Nephron (organoid): Measurements from ENCODE around the gene ISM2.

Experiments
- H3K27ac Mint-ChIP-seq, 3 experiments: 2 replicates each; pipeline ENCODE4 v1.8.0; 2020; ENCODE audit warnings: mixed read lengths in 3 of 3, mild to moderate bottlenecking in 2 of 3, moderate library complexity in 1 of 3
- H3K27me3 Mint-ChIP-seq: 2 replicates; pipeline ENCODE4 v1.8.0; 2021; ENCODE audit warnings: low read depth, mild to moderate bottlenecking, moderate library complexity, mixed read lengths
- H3K36me3 Mint-ChIP-seq: 2 replicates; pipeline ENCODE4 v1.8.0; 2020; ENCODE audit warnings: low read depth, mixed read lengths
- H3K4me1 Mint-ChIP-seq: 2 replicates; pipeline ENCODE4 v1.8.0; 2020; ENCODE audit warnings: mixed read lengths
- H3K4me3 Mint-ChIP-seq, 3 experiments: 2 replicates each; pipeline ENCODE4 v1.8.0; 2020; ENCODE audit warnings: mild to moderate bottlenecking in 3 of 3, mixed read lengths in 3 of 3, moderate library complexity in 2 of 3
- H3K9me3 Mint-ChIP-seq: 2 replicates; pipeline ENCODE4 v1.8.0; 2020; ENCODE audit warnings: mixed read lengths
- CTCF ChIP-seq, 3 experiments: fragments of 200-600 bp; sonication (generic); IDR thresholded peaks; one replicate each; pipeline ENCODE4 v1.5.0; 2021; ENCODE audit warnings: antibody characterized with exemption in 3 of 3; ENCODE audit not compliant: unreplicated experiment in 3 of 3

Gene ISM2

GRCh38 chr14:77469539-77469938, 29.1 kb downstream of the ISM2 start:
- Mint-ChIP-seq H3K4me3 (no peak overlapping the region), H3K4me1 (no peaks in the 10 kb centered on the region), H3K27ac (peak overlapping the region in 1 of 3 experiments; percentile 30), H3K9me3 (no peaks in the 10 kb centered on the region), H3K27me3 (peaks cover 16% of the 10 kb centered on the region), H3K36me3 (peaks cover 39% of the 10 kb centered on the region)
- TF ChIP-seq CTCF (IDR thresholded peaks at IDR 0.05; ENCODE audit: unreplicated experiment in 3 of 3), result no peak

- Mint-ChIP-seq H3K4me1 (no peaks in the 10 kb centered on the region), H3K27ac (no peak overlapping the region), H3K27me3 (peaks cover 11% of the 10 kb centered on the region), H3K4me3 (no peak overlapping the region), H3K9me3 (no peaks in the 10 kb centered on the region), H3K36me3 (peaks cover 42% of the 10 kb centered on the region)
- no peak for TF ChIP-seq CTCF (IDR thresholded peaks at IDR 0.05; ENCODE audit: unreplicated experiment in 3 of 3)
These were observed 29.5 kb downstream of the ISM2 start for GRCh38 chr14:77469067-77469505.

- Mint-ChIP-seq H3K36me3 (peaks cover 52% of the 10 kb centered on the region), H3K4me1 (no peaks in the 10 kb centered on the region), H3K27ac (no peak overlapping the region), H3K9me3 (no peaks in the 10 kb centered on the region), H3K27me3 (peaks cover 7% of the 10 kb centered on the region), H3K4me3 (no peak overlapping the region)
- TF ChIP-seq CTCF (IDR thresholded peaks at IDR 0.05; ENCODE audit: unreplicated experiment in 3 of 3), result no peak
These were observed 30.8 kb downstream of the ISM2 start for GRCh38 chr14:77467801-77468200.

- H3K27ac Mint-ChIP-seq, result peak overlapping the region; percentile 79 to 99 (median 98)
- peak overlapping the region; percentile 99 to 100 (median 100) for H3K4me3 Mint-ChIP-seq
- H3K36me3 Mint-ChIP-seq, result peaks cover 41% of the 10 kb centered on the region
- peaks cover 18% of the 10 kb centered on the region for H3K4me1 Mint-ChIP-seq
- no peaks in the 10 kb centered on the region for H3K9me3 Mint-ChIP-seq
- peak; percentile 59 to 68 (median 61) for TF ChIP-seq CTCF (IDR thresholded peaks at IDR 0.05; ENCODE audit: unreplicated experiment in 3 of 3)
- H3K27me3 Mint-ChIP-seq, result no peaks in the 10 kb centered on the region
These were observed 39.4 kb downstream of the ISM2 start for GRCh38 chr14:77459072-77459723.

GRCh38 chr14:77458249-77458950, 40.2 kb downstream of the ISM2 start:
- peaks cover 34% of the 10 kb centered on the region for H3K36me3 Mint-ChIP-seq
- no peak for TF ChIP-seq CTCF (IDR thresholded peaks at IDR 0.05; ENCODE audit: unreplicated experiment in 3 of 3)
- H3K4me3 Mint-ChIP-seq, result peak overlapping the region; percentile 99 to 100 (median 100)
- peak overlapping the region; percentile 98 to 100 (median 99) for H3K27ac Mint-ChIP-seq
- no peaks in the 10 kb centered on the region for H3K27me3 Mint-ChIP-seq
- H3K4me1 Mint-ChIP-seq, result peaks cover 18% of the 10 kb centered on the region
- H3K9me3 Mint-ChIP-seq, result no peaks in the 10 kb centered on the region
